UCSD-AML1 (cell line): ENCODE measurements around the gene BHLHE23.

Experiments
- DNase-seq: peaks from one replicate; lab custom pipeline; 2025; ENCODE audit not compliant: unreplicated experiment; lab: John Stamatoyannopoulos, UW

BHLHE23 gene

GRCh38 chr20:63009988-63010769 lies 3.4 kb upstream of the BHLHE23 start:
- peak; percentile 30 for DNase-seq

GRCh38 chr20:63009045-63009961 lies 2.5 kb upstream of the BHLHE23 start:
- DNase-seq = peak; percentile 77

- no peak for DNase-seq
Observed at GRCh38 chr20:63008541-63009044, 1.8 kb upstream of the BHLHE23 start.

GRCh38 chr20:63007646-63008488 lies 1.1 kb upstream of the BHLHE23 start:
- DNase-seq = no peak

GRCh38 chr20:63007360-63007645 lies 539 bp upstream of the BHLHE23 start:
- DNase-seq = no peak

GRCh38 chr20:63005862-63006539 lies 763 bp downstream of the BHLHE23 start:
- no peak for DNase-seq

GRCh38 chr20:63005365-63005861 lies 1.4 kb downstream of the BHLHE23 start:
- no peak for DNase-seq

- DNase-seq = no peak
Observed at GRCh38 chr20:63004607-63005364, 2.0 kb downstream of the BHLHE23 start.

- DNase-seq = no peak
Observed at GRCh38 chr20:63003546-63003945, 3.2 kb downstream of the BHLHE23 start.

- DNase-seq = no peak
Observed at GRCh38 chr20:63002511-63002910, 4.3 kb downstream of the BHLHE23 start.

GRCh38 chr20:63000958-63001357 lies 5.8 kb downstream of the BHLHE23 start:
- DNase-seq = no peak

- no peak for DNase-seq
Observed at GRCh38 chr20:63000036-63000435, 6.7 kb downstream of the BHLHE23 start.

GRCh38 chr20:62999580-62999979 lies 7.2 kb downstream of the BHLHE23 start:
- DNase-seq = peak; percentile 39

GRCh38 chr20:62998449-62998848 lies 8.3 kb downstream of the BHLHE23 start:
- DNase-seq = no peak

GRCh38 chr20:62997417-62998035 lies 9.2 kb downstream of the BHLHE23 start:
- DNase-seq = peak; percentile 40

GRCh38 chr20:62996596-62996982 lies 10.2 kb downstream of the BHLHE23 start:
- DNase-seq = no peak

- no peak for DNase-seq
Observed at GRCh38 chr20:62995898-62996595, 10.7 kb downstream of the BHLHE23 start.

GRCh38 chr20:62995481-62995880 lies 11.3 kb downstream of the BHLHE23 start:
- no peak for DNase-seq

GRCh38 chr20:62994869-62995281 lies 11.9 kb downstream of the BHLHE23 start:
- no peak for DNase-seq
